ENCODE data around the gene N4BP3. TPM values are rescaled to one million over a fixed set of nuclear protein-coding genes. Genes with fewer than 3 reads are reported as not detected.
A peak's percentile ranks its signal among the peaks of the same experiment; 100 is the strongest.

The N4BP3 gene
- total RNA-seq, 2 experiments from 2014 or later: 26.1 to 28.3 TPM

GRCh38 chr5:178090856-178091255 is 22.5 kb upstream of the N4BP3 start:
- intact Hi-C loops (cut with micrococcal nuclease; ENCODE audit: unreplicated experiment): no loop called here
- BruUV-seq (replicated peaks): no TSS peak
- ChIA-PET POLR2A (interaction anchor here (0.6 to 1.7 kb wide), 2 partner anchors 17 to 991 kb away, joined by 4 to 5 read pairs; no protein-coding TSS in a partner anchor), CTCF (ENCODE audit: unreplicated experiment) (no interaction called here)
- no peak overlapping the region for H3K27ac ChIP-seq (ENCODE audit: low read depth, low read length, poor library complexity, severe bottlenecking)
- peaks cover 3% of the 10 kb centered on the region; the same call in 1 of the 2 replicates for H3K9me3 ChIP-seq (ENCODE audit: low read length)
- TF ChIP-seq CTCF (conservative IDR thresholded peaks at IDR 0.05; ENCODE audit: low read length) (no peak), EZH2phosphoT487 (IDR thresholded peaks at IDR 0.05; ENCODE audit: borderline replicate concordance, low read depth, low read length) (no peak)
- no peak for DNase-seq (ENCODE audit: low spot score)
- H3K4me2 ChIP-seq (ENCODE audit: low read length): no peak overlapping the region
- H2AFZ ChIP-seq (ENCODE audit: low read length): no peak overlapping the region
- no peaks in the 10 kb centered on the region for H3K9me2 ChIP-seq (ENCODE audit: insufficient read depth, low read length)
- no peaks in the 10 kb centered on the region for H3K79me2 ChIP-seq (ENCODE audit: insufficient read depth, low read depth, low read length)
- no peak overlapping the region for H3K4me3 ChIP-seq (ENCODE audit: low read depth, low read length, poor library complexity, severe bottlenecking)
- H4K20me1 ChIP-seq (ENCODE audit: insufficient read depth, low read length): no peaks in the 10 kb centered on the region
- H3K36me3 ChIP-seq (ENCODE audit: insufficient read depth, low read length): no peaks in the 10 kb centered on the region
- H3K4me1 ChIP-seq (ENCODE audit: insufficient read depth, low read length, poor library complexity, severe bottlenecking): peaks cover 22% of the 10 kb centered on the region

- TF ChIP-seq CTCF (conservative IDR thresholded peaks at IDR 0.05; ENCODE audit: low read length) (no peak), EZH2phosphoT487 (IDR thresholded peaks at IDR 0.05; ENCODE audit: borderline replicate concordance, low read depth, low read length) (no peak)
- Histone ChIP-seq H3K9me3 (ENCODE audit: low read length) (peaks cover 3% of the 10 kb centered on the region; the same call in 1 of the 2 replicates), H3K9me2 (ENCODE audit: insufficient read depth, low read length) (no peaks in the 10 kb centered on the region), H3K36me3 (ENCODE audit: insufficient read depth, low read length) (no peaks in the 10 kb centered on the region), H3K27ac (ENCODE audit: low read depth, low read length, poor library complexity, severe bottlenecking) (peak overlapping the region; percentile 24), H3K4me3 (ENCODE audit: low read depth, low read length, poor library complexity, severe bottlenecking) (no peak overlapping the region), H3K4me1 (ENCODE audit: insufficient read depth, low read length, poor library complexity, severe bottlenecking) (peaks cover 22% of the 10 kb centered on the region), H3K79me2 (ENCODE audit: insufficient read depth, low read depth, low read length) (no peaks in the 10 kb centered on the region), H2AFZ (ENCODE audit: low read length) (peak overlapping the region; percentile 32; the same call in 1 of the 2 replicates), H4K20me1 (ENCODE audit: insufficient read depth, low read length) (no peaks in the 10 kb centered on the region), H3K4me2 (ENCODE audit: low read length) (peak overlapping the region; percentile 54; the same call in 1 of the 2 replicates)
- CTCF ChIA-PET (ENCODE audit: unreplicated experiment): interaction anchor here (0.6 kb wide), 2 partner anchors 14 to 22 kb away, joined by 3 to 4 read pairs; no protein-coding TSS in a partner anchor
- no TSS peak for BruUV-seq (replicated peaks)
- POLR2A ChIA-PET: interaction anchor here (0.7 kb wide), 2 partner anchors 18 to 483 kb away, joined by 3 to 4 read pairs; no protein-coding TSS in a partner anchor
- intact Hi-C loops (cut with micrococcal nuclease; ENCODE audit: unreplicated experiment): no loop called here
- DNase-seq (ENCODE audit: low spot score): peak; percentile 59
These were observed 20.2 kb upstream of the N4BP3 start for GRCh38 chr5:178093134-178093533.

- H3K9me3 ChIP-seq (ENCODE audit: low read length): peaks cover 3% of the 10 kb centered on the region; the same call in 1 of the 2 replicates
- DNase-seq (ENCODE audit: low spot score): peak; percentile 34
- BruUV-seq (replicated peaks): no TSS peak
- peaks cover 22% of the 10 kb centered on the region for H3K4me1 ChIP-seq (ENCODE audit: insufficient read depth, low read length, poor library complexity, severe bottlenecking)
- H3K79me2 ChIP-seq (ENCODE audit: insufficient read depth, low read depth, low read length): no peaks in the 10 kb centered on the region
- TF ChIP-seq CTCF (conservative IDR thresholded peaks at IDR 0.05; ENCODE audit: low read length) (no peak), EZH2phosphoT487 (IDR thresholded peaks at IDR 0.05; ENCODE audit: borderline replicate concordance, low read depth, low read length) (no peak)
- no peaks in the 10 kb centered on the region for H3K9me2 ChIP-seq (ENCODE audit: insufficient read depth, low read length)
- intact Hi-C loops (cut with micrococcal nuclease; ENCODE audit: unreplicated experiment): no loop called here
- H3K4me2 ChIP-seq (ENCODE audit: low read length): peak overlapping the region; percentile 11; the same call in 1 of the 2 replicates
- POLR2A ChIA-PET: no interaction called here
- CTCF ChIA-PET (ENCODE audit: unreplicated experiment): no interaction called here
- no peak overlapping the region for H3K27ac ChIP-seq (ENCODE audit: low read depth, low read length, poor library complexity, severe bottlenecking)
- no peaks in the 10 kb centered on the region for H4K20me1 ChIP-seq (ENCODE audit: insufficient read depth, low read length)
- H2AFZ ChIP-seq (ENCODE audit: low read length): peak overlapping the region; percentile 27
- H3K36me3 ChIP-seq (ENCODE audit: insufficient read depth, low read length): no peaks in the 10 kb centered on the region
- no peak overlapping the region for H3K4me3 ChIP-seq (ENCODE audit: low read depth, low read length, poor library complexity, severe bottlenecking)
These were observed 19.0 kb upstream of the N4BP3 start for GRCh38 chr5:178094345-178094744.
